Stimulated activated effector memory CD8-positive, alpha-beta T cell treated with anti-CD3 and anti-CD28 coated beads, Interleukin-12 subunit alpha, Interleukin-12 subunit beta, amount 100 ng/mL, for 72 hours (primary cell): ENCODE data around the gene LDLR.
"Not testable (repeated sequence)": the region's sequence is repeated elsewhere in the genome, so short reads cannot be mapped to it uniquely, and the experiment has no call there.

Experiments used
- ATAC-seq: fragments of 150-1000 bp; cut with Tn5 transposase; 2 replicates; pipeline ENCODE4 v1.10.0; 2021
- DNase-seq, 2 donors: peaks; one replicate each; pipeline ENCODE4 v3.0.0; 2021 to 2022; ENCODE audit warnings: low spot score in 2 of 2
- H3K27ac Mint-ChIP-seq: one replicate; pipeline ENCODE4 v1.8.0; 2022; ENCODE audit warnings: mild to moderate bottlenecking, mixed read lengths
- H3K36me3 Mint-ChIP-seq: one replicate; pipeline ENCODE4 v1.8.0; 2022; ENCODE audit warnings: mild to moderate bottlenecking, mixed read lengths
- H3K4me1 Mint-ChIP-seq: one replicate; pipeline ENCODE4 v1.8.0; 2022; ENCODE audit warnings: mixed read lengths
- H3K4me3 Mint-ChIP-seq: one replicate; pipeline ENCODE4 v1.8.0; 2022; ENCODE audit warnings: mild to moderate bottlenecking, mixed read lengths
- H3K9me3 Mint-ChIP-seq: one replicate; pipeline ENCODE4 v1.8.0; 2022; ENCODE audit warnings: mixed read lengths

Gene LDLR

GRCh38 chr19:11137542-11138384, 48.5 kb downstream of the LDLR start:
- peak overlapping the region; percentile 76 for H3K4me3 Mint-ChIP-seq
- DNase-seq (peak; percentile 21 to 67), ATAC-seq (peak; percentile 76)
- H3K27ac Mint-ChIP-seq, result peak overlapping the region; percentile 81
- peaks cover 32% of the 10 kb centered on the region for H3K36me3 Mint-ChIP-seq
- H3K4me1 Mint-ChIP-seq, result peaks cover 9% of the 10 kb centered on the region
- H3K9me3 Mint-ChIP-seq, result no peaks in the 10 kb centered on the region

DNA sequence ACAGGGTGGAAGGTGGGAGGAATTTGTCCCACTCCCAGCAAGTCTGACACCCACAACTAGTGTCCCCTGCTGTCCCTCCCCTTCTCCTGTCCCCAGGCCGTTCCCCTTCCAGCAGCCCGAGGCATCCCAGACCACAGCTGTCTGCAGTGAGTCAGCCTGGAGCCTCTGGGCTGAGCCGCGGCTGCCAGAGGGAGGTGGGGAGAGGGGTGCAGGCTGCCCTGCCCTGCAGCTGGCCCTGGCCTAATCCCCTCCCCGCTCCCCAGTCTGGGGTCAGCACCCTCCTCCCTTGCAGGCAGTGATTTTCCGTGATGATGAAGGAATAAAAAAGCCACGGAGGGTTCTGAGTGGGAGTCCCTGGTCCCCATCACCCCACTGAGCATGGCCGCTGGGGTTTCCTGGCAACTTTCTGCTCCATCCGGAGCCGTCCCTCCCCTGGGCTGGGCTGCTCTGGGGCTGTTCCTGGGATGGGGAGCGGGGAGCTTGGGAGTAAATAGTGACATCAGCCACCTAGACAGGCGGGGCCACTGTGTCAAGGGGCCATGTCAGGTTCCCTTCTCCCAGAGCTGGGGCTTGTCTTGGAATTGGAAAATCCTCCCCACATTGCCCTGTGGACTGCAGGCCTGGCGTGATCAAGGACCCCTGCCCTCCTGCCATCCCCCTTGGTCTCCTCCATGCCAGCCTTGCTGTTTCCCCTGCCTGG, 49.5 kb downstream of the LDLR start:
- peaks cover 22% of the 10 kb centered on the region for H3K36me3 Mint-ChIP-seq
- peaks cover 9% of the 10 kb centered on the region for H3K4me1 Mint-ChIP-seq
- no peaks in the 10 kb centered on the region for H3K9me3 Mint-ChIP-seq
- H3K4me3 Mint-ChIP-seq, result no peak overlapping the region
- DNase-seq (no peak), ATAC-seq (no peak)
- H3K27ac Mint-ChIP-seq, result peak overlapping the region; percentile 76

DNA sequence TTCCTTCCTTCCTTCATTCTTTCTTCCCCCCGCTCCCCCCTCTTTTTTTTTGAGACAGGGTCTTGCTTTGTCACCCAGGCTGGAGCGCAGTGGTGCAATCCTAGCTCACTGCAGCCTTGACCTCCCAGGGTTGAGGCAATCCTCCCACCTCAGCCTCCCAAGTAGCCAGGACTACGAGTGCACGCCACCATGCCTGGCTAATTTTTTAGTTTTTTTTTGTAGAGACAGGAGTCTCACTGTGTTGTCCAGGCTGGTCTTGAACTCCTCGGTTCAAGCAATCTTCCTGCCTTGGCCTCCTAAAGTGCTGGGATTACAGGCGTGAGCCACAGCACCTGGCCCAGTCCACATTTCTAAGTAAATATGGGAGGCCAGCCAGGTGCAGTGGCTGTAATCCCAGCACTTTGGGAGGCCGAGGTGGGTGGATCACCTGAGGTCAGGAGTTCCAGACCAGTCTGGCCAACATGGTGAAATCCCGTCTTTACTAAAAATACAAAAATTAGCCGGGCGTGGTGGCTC, 50.8 kb downstream of the LDLR start:
- H3K27ac Mint-ChIP-seq, result peak overlapping the region; percentile 76
- H3K36me3 Mint-ChIP-seq, H3K4me3 Mint-ChIP-seq, DNase-seq, H3K9me3 Mint-ChIP-seq, H3K4me1 Mint-ChIP-seq, ATAC-seq: not testable (repeated sequence)

- Mint-ChIP-seq H3K27ac (no peak overlapping the region), H3K9me3 (no peaks in the 10 kb centered on the region), H3K4me3 (no peak overlapping the region), H3K36me3 (peaks cover 14% of the 10 kb centered on the region), H3K4me1 (peaks cover 9% of the 10 kb centered on the region)
- ATAC-seq (no peak), DNase-seq (no peak)
Measured at GRCh38 chr19:11140896-11141295, 51.6 kb downstream of the LDLR start.

DNA sequence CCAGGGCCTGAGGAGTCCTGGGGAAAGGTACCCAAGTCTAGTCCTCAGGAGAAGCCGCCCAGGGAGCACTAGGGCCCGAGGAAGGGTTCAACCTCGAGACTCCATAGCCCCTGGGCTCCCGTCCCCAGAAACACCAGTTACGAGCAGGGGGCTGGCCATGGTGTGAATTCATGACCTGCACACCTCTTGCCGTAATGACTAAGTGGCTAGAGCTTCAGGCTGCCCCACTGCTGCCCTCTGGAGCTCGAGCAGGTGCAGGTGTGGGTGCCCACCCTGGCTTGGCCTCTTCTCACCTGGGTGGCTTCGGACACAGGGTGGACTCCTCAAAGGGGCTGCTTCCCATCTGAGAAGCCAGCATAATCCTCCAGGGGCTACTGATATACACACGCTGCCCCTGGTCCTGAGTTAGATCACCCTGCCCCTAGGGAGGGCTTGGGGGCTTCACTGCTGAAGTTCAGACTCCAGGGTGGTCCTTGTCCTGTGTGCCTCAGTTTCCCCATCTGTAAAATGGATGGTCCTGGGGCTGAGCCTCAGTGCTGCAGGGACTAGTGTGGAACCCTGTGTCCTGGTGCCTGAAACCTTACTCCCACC, 52.8 kb downstream of the LDLR start:
- no peak overlapping the region for H3K4me3 Mint-ChIP-seq
- peaks cover 9% of the 10 kb centered on the region for H3K4me1 Mint-ChIP-seq
- DNase-seq, result no peak

GRCh38 chr19:11142528-11143171, 53.4 kb downstream of the LDLR start:
- no peak for DNase-seq
- Mint-ChIP-seq H3K4me3 (no peak overlapping the region), H3K9me3 (no peaks in the 10 kb centered on the region), H3K4me1 (peaks cover 5% of the 10 kb centered on the region), H3K27ac (no peak overlapping the region), H3K36me3 (peaks cover 32% of the 10 kb centered on the region)
- no peak for ATAC-seq

More for the DNA sequence above, 52.8 kb downstream of the LDLR start:
- no peak for ATAC-seq
- H3K36me3 Mint-ChIP-seq, result peaks cover 26% of the 10 kb centered on the region
- no peaks in the 10 kb centered on the region for H3K9me3 Mint-ChIP-seq
- no peak overlapping the region for H3K27ac Mint-ChIP-seq

DNA sequence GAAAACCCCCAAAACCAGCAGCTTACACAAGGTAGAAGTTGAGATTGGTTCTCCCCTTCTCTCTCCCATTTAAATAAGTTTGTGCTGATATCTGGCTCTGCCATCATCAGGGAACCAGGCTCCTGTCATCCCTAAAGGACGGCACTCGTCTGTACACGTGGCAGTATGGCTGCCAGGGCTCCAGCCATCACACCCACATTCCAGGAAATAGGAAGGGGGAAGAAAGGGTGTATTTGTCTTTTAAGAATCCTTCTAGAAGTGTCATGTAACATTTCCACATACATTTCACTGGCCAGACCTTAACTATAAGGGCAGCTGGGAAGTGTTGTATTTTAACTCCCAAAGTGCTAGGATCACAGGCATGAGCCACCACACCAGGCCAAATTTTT, 56.3 kb downstream of the LDLR start:
- H3K27ac Mint-ChIP-seq, result no peak overlapping the region
- H3K4me3 Mint-ChIP-seq, result no peak overlapping the region
- no peaks in the 10 kb centered on the region for H3K9me3 Mint-ChIP-seq
- no peak for DNase-seq
- H3K4me1 Mint-ChIP-seq, result no peaks in the 10 kb centered on the region
- H3K36me3 Mint-ChIP-seq, result peaks cover 48% of the 10 kb centered on the region
- no peak for ATAC-seq

DNA sequence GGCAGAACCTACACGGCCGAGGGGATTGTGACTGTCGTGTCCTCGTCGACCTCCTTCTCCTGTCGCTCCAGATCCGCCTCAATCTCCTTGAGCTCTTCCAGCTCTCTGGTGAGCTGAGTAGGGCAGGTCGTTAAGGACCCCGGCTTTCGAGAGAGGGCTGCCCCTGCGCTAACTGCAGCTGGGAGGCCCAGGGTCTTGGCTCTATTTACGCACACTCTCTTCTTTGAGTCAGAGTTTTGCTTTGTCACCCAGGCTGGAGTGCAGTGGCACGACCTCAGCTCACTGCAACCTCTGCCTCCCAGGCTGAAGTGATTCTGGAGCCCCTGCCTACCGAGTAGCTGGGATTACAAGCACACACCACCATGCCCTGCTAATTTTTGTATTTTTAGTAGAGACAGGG, 58.7 kb downstream of the LDLR start:
- H3K4me1 Mint-ChIP-seq, result no peaks in the 10 kb centered on the region
- DNase-seq (no peak), ATAC-seq (no peak)
- peaks cover 51% of the 10 kb centered on the region for H3K36me3 Mint-ChIP-seq
- no peak overlapping the region for H3K4me3 Mint-ChIP-seq
- H3K9me3 Mint-ChIP-seq, result no peaks in the 10 kb centered on the region
- no peak overlapping the region for H3K27ac Mint-ChIP-seq

- no peak overlapping the region for H3K4me3 Mint-ChIP-seq
- peaks cover 8% of the 10 kb centered on the region for H3K4me1 Mint-ChIP-seq
Measured at GRCh38 chr19:11151181-11151580, 61.9 kb downstream of the LDLR start.

DNA sequence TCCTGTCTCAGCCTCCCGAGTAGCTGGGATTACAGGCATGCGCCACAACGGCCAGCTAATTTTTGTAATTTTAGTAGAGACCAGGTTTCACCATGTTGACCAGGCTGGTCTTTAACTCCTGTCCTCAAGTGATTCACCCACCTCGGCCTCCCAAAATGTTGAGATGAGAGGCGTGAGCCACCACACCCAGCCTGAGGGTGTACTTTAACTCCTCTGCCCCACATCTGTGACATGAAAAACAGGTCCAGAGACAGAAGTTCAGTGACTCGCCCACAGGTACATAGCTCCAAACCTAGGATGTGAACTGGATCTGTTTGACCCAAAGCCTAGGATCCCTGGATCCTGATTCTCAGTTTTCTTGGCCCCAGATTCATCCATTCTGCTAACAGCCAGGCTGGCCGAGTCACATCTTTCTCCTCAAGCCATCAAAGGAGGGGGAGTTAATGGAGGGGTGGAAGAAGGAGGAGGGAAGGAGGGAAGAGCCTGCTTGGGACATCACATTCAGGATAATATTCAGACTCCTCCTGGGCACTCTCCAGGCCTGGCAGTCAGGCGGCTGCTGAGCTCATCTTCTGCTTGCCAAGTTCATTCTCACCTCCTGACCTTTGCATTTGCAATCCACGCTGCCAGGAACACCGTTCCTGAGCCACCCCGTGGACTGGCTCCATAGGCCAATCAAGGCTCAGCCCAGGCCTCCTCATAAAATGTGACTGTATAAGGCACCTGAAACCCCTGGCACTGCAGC, 63.2 kb downstream of the LDLR start:
- DNase-seq (no peak), ATAC-seq (no peak)
- no peaks in the 10 kb centered on the region for H3K9me3 Mint-ChIP-seq
- H3K4me1 Mint-ChIP-seq, result peaks cover 8% of the 10 kb centered on the region
- H3K4me3 Mint-ChIP-seq, result no peak overlapping the region
- H3K36me3 Mint-ChIP-seq, result peaks cover 51% of the 10 kb centered on the region
- no peak overlapping the region for H3K27ac Mint-ChIP-seq

More at GRCh38 chr19:11151181-11151580, 61.9 kb downstream of the LDLR start:
- DNase-seq, result no peak
- H3K9me3 Mint-ChIP-seq, result no peaks in the 10 kb centered on the region
- peaks cover 64% of the 10 kb centered on the region for H3K36me3 Mint-ChIP-seq
- ATAC-seq, result no peak
- no peak overlapping the region for H3K27ac Mint-ChIP-seq

DNA sequence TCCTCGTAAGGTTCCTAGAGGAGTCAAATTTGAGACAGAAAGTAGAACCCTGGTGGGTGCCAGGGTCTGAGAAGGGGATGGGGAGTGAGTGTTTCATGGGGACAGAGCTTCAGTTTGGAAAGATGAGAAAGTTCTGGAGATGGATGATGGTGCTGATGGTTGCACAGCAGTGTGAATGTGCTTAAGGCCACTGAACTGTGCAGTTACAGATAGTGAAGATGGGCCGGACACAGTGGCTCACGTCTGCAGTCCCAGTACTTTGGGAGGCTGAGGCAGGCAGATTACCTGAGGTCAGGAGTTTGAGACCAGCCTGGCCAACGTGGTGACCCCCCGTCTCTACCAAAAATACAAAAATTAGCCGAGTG, 65.4 kb downstream of the LDLR start:
- H3K36me3 Mint-ChIP-seq, result peaks cover 34% of the 10 kb centered on the region
- no peak for ATAC-seq
- DNase-seq, result no peak
- H3K27ac Mint-ChIP-seq, result peak overlapping the region; percentile 88
- peak overlapping the region; percentile 81 for H3K4me3 Mint-ChIP-seq
- peaks cover 8% of the 10 kb centered on the region for H3K4me1 Mint-ChIP-seq
- H3K9me3 Mint-ChIP-seq, result no peaks in the 10 kb centered on the region

- peaks cover 27% of the 10 kb centered on the region for H3K36me3 Mint-ChIP-seq
- ATAC-seq (peak; percentile 99), DNase-seq (peak; percentile 79 to 96)
- H3K4me1 Mint-ChIP-seq, result peaks cover 8% of the 10 kb centered on the region
- peak within 1 kb of the TSS; percentile 88 for H3K27ac Mint-ChIP-seq
- no peaks in the 10 kb centered on the region for H3K9me3 Mint-ChIP-seq
- peak within 1 kb of the TSS; percentile 81 for H3K4me3 Mint-ChIP-seq
Measured at GRCh38 chr19:11155373-11156120, 66.3 kb downstream of the LDLR start, which contains the start of gene SPC24. TSS of gene SPC24 (minus strand) at chr19:11155782. CDS start at chr19:11155776, 6 bp downstream.

GRCh38 chr19:11159598-11160439, 70.6 kb downstream of the LDLR start:
- Mint-ChIP-seq H3K9me3 (no peaks in the 10 kb centered on the region), H3K27ac (no peak overlapping the region), H3K4me1 (peaks cover under 1% of the 10 kb centered on the region), H3K4me3 (no peak overlapping the region), H3K36me3 (peaks cover 7% of the 10 kb centered on the region)
- no peak for DNase-seq
- ATAC-seq, result no peak
